Mesenchymal stem cell (in vitro differentiated cells and primary cell): ENCODE data around the gene G6PC3.

Experiments
- DNase-seq: peaks from one replicate; pipeline ENCODE4 v3.0.0-alpha.2; 2013
- H2AFZ ChIP-seq: one replicate; pipeline ENCODE4 v1.6.1; 2013; ENCODE audit warnings: low read depth, mild to moderate bottlenecking, control low read depth, inconsistent platforms, low read length, moderate library complexity
- H2AK5ac ChIP-seq: 2 replicates; pipeline ENCODE4 v1.6.1; 2013; ENCODE audit warnings: low read length, moderate library complexity, mild to moderate bottlenecking, inconsistent platforms; ENCODE audit not compliant: severe bottlenecking
- H2BK120ac ChIP-seq: one replicate; pipeline ENCODE4 v1.6.1; 2013; ENCODE audit warnings: low read depth, mild to moderate bottlenecking, inconsistent platforms, low read length, moderate library complexity
- H2BK12ac ChIP-seq, 2 experiments: one replicate each; pipeline ENCODE4 v1.6.1; 2013; ENCODE audit warnings: inconsistent platforms in 2 of 2, low read length in 2 of 2, mild to moderate bottlenecking in 2 of 2, moderate library complexity in 2 of 2, control low read depth in 1 of 2
- H2BK15ac ChIP-seq: one replicate; pipeline ENCODE4 v1.6.1; 2013; ENCODE audit warnings: mild to moderate bottlenecking, low read depth, inconsistent platforms; ENCODE audit not compliant: poor library complexity, severe bottlenecking
- H2BK5ac ChIP-seq: 2 replicates; pipeline ENCODE4 v1.6.1; 2013; ENCODE audit warnings: low read depth, mild to moderate bottlenecking, low read length, control low read depth, inconsistent platforms; ENCODE audit not compliant: poor library complexity, severe bottlenecking
- H3K14ac ChIP-seq, 2 experiments: one replicate each; pipeline ENCODE4 v1.6.1; 2013; ENCODE audit warnings: inconsistent platforms in 2 of 2, low read length in 2 of 2, control low read depth in 1 of 2, mild to moderate bottlenecking in 1 of 2, moderate library complexity in 1 of 2
- H3K18ac ChIP-seq, 2 experiments: one replicate each; pipeline ENCODE4 v1.6.1; 2013; ENCODE audit warnings: inconsistent platforms in 2 of 2, low read length in 2 of 2, control low read depth in 1 of 2, low read depth in 1 of 2, mild to moderate bottlenecking in 1 of 2
- H3K23ac ChIP-seq, 2 experiments: one replicate each; pipeline ENCODE4 v1.6.1; 2013; ENCODE audit warnings: inconsistent platforms in 2 of 2, low read length in 2 of 2, mild to moderate bottlenecking in 2 of 2, moderate library complexity in 2 of 2, control low read depth in 1 of 2
- H3K27ac ChIP-seq: 2 replicates; pipeline ENCODE4 v1.5.1; 2013; ENCODE audit warnings: mild to moderate bottlenecking, moderate library complexity, low read length, control low read depth, inconsistent platforms; ENCODE audit not compliant: poor library complexity, severe bottlenecking
- H3K27me3 ChIP-seq, 2 experiments: 2 replicates each; pipeline versions ENCODE4 v1.6.1 to v1.7.0; 2013; ENCODE audit warnings: low read length in 2 of 2, mild to moderate bottlenecking in 2 of 2, moderate library complexity in 2 of 2, control low read depth in 1 of 2, inconsistent platforms in 1 of 2; ENCODE audit not compliant: control insufficient read depth in 1 of 2, insufficient read depth in 1 of 2
- H3K36me3 ChIP-seq, 2 experiments: 2 replicates each; pipeline versions ENCODE4 v1.6.1 to v1.7.0; 2013; ENCODE audit warnings: low read length in 2 of 2, control low read depth in 1 of 2, inconsistent platforms in 1 of 2, low read depth in 1 of 2, mild to moderate bottlenecking in 1 of 2; ENCODE audit not compliant: insufficient read depth in 2 of 2, control insufficient read depth in 1 of 2
- H3K4ac ChIP-seq, 2 experiments: one replicate each; pipeline ENCODE4 v1.6.1; 2013; ENCODE audit warnings: inconsistent platforms in 2 of 2, low read length in 2 of 2, mild to moderate bottlenecking in 2 of 2, moderate library complexity in 2 of 2, control low read depth in 1 of 2, low read depth in 1 of 2
- H3K4me1 ChIP-seq: 2 replicates; pipeline ENCODE4 v1.6.1; 2013; ENCODE audit warnings: low read depth, low read length, control low read depth; ENCODE audit not compliant: control insufficient read depth, insufficient read depth
- H3K4me2 ChIP-seq: 2 replicates; pipeline ENCODE4 v1.6.1; 2013; ENCODE audit warnings: low read length, mild to moderate bottlenecking, inconsistent platforms; ENCODE audit not compliant: poor library complexity, severe bottlenecking
- H3K4me3 ChIP-seq, 2 experiments: 2 replicates each; pipeline versions ENCODE4 v1.5.1 to v1.7.0; 2013; ENCODE audit warnings: low read length in 2 of 2, mild to moderate bottlenecking in 2 of 2, control low read depth in 1 of 2, low read depth in 1 of 2; ENCODE audit not compliant: insufficient read depth in 1 of 2
- H3K79me1 ChIP-seq: replicated peaks from 2 replicates; pipeline ENCODE4 v1.6.1; 2013; ENCODE audit warnings: mild to moderate bottlenecking, control low read depth, low read length, inconsistent platforms; ENCODE audit not compliant: poor library complexity, severe bottlenecking
- H3K9ac ChIP-seq: 2 replicates; pipeline ENCODE4 v1.7.0; 2013; ENCODE audit warnings: mild to moderate bottlenecking, low read length, moderate library complexity
- H3K9me3 ChIP-seq: 2 replicates; pipeline ENCODE4 v1.7.0; 2013; ENCODE audit warnings: mild to moderate bottlenecking, low read length; ENCODE audit not compliant: control insufficient read depth
- H4K8ac ChIP-seq: one replicate; pipeline ENCODE4 v1.6.1; 2013; ENCODE audit warnings: inconsistent platforms, mild to moderate bottlenecking, low read length, moderate library complexity
- H4K91ac ChIP-seq: one replicate; pipeline ENCODE4 v1.6.1; 2013; ENCODE audit warnings: mild to moderate bottlenecking, low read length, inconsistent platforms
- WGBS: methylation state at CpG from one replicate; pipeline ENCODE4 v1.1.7; 2013; ENCODE audit warnings: mixed read lengths; 5-methylcytosine and 5-hydroxymethylcytosine counted together

G6PC3 gene

GRCh38 chr17:44110823-44111633 is 40.5 kb downstream of the G6PC3 start:
- 4% methylated on average over 25 of the region's 28 CpGs for WGBS
- Histone ChIP-seq H3K27me3 (no peaks in the 10 kb centered on the region), H2BK12ac (peak overlapping the region; percentile 87 to 96), H3K23ac (peak overlapping the region in 1 of 2 experiments; percentile 84), H3K79me1 (peaks cover 25% of the 10 kb centered on the region), H3K4me3 (peak overlapping the region in 1 of 2 experiments; percentile 80), H3K9ac (peak overlapping the region; percentile 80), H2BK15ac (peak overlapping the region; percentile 93), H3K4ac (peak overlapping the region; percentile 3 to 71), H4K91ac (peak overlapping the region; percentile 81), H2AFZ (no peak overlapping the region), H3K4me1 (peaks cover 46% of the 10 kb centered on the region), H3K18ac (peak overlapping the region; percentile 90 to 91), H3K27ac (peak overlapping the region; percentile 0), H3K9me3 (no peaks in the 10 kb centered on the region), H2BK5ac (no peak overlapping the region), H3K14ac (peak overlapping the region in 1 of 2 experiments; percentile 76), H2AK5ac (peak overlapping the region; percentile 67), H2BK120ac (peak overlapping the region; percentile 64), H3K36me3 (peaks cover 12 to 27% of the 10 kb centered on the region in 2 experiments), H4K8ac (peak overlapping the region; percentile 71), H3K4me2 (peak overlapping the region; percentile 18)
- DNase-seq, result peak; percentile 93

- Histone ChIP-seq H3K27ac (no peak overlapping the region), H3K14ac (peak overlapping the region in 1 of 2 experiments; percentile 44), H3K4me1 (peaks cover 46% of the 10 kb centered on the region), H2AK5ac (peak overlapping the region; percentile 67), H3K4me3 (no peak overlapping the region), H2BK15ac (no peak overlapping the region), H3K36me3 (peaks cover 14 to 34% of the 10 kb centered on the region in 2 experiments), H2BK12ac (peak overlapping the region; percentile 60 to 91), H2BK5ac (no peak overlapping the region), H2AFZ (no peak overlapping the region), H3K79me1 (peaks cover 23% of the 10 kb centered on the region), H3K4me2 (no peak overlapping the region), H3K23ac (no peak overlapping the region), H4K8ac (no peak overlapping the region), H3K9me3 (no peaks in the 10 kb centered on the region), H3K18ac (peak overlapping the region; percentile 6 to 69), H3K9ac (peak overlapping the region; percentile 18), H2BK120ac (peak overlapping the region; percentile 64), H3K4ac (peak overlapping the region in 1 of 2 experiments; percentile 24), H3K27me3 (no peaks in the 10 kb centered on the region), H4K91ac (no peak overlapping the region)
- 92% methylated on average over 3 of the region's 3 CpGs for WGBS
- no peak for DNase-seq
Measured at GRCh38 chr17:44111777-44112176, 41.2 kb downstream of the G6PC3 start.

- no peak overlapping the region for H2AK5ac ChIP-seq
- H3K18ac ChIP-seq, result no peak overlapping the region
- H3K4me3 ChIP-seq, result no peak overlapping the region
- H4K91ac ChIP-seq, result no peak overlapping the region
- H3K4me1 ChIP-seq, result peaks cover 43% of the 10 kb centered on the region
- peaks cover 18% of the 10 kb centered on the region for H3K79me1 ChIP-seq
- no peak for DNase-seq
- H3K4ac ChIP-seq, result no peak overlapping the region
- H2AFZ ChIP-seq, result no peak overlapping the region
- H3K23ac ChIP-seq, result no peak overlapping the region
- peak overlapping the region; percentile 82 for H2BK15ac ChIP-seq
- peak overlapping the region; percentile 24 for H2BK120ac ChIP-seq
- WGBS, result 95% methylated on average over 3 of the region's 4 CpGs
- H2BK5ac ChIP-seq, result no peak overlapping the region
- H3K4me2 ChIP-seq, result no peak overlapping the region
- H3K36me3 ChIP-seq, result peaks cover 19 to 42% of the 10 kb centered on the region in 2 experiments
- H3K9ac ChIP-seq, result peak overlapping the region; percentile 12
- no peaks in the 10 kb centered on the region for H3K27me3 ChIP-seq
- H3K14ac ChIP-seq, result no peak overlapping the region
- H4K8ac ChIP-seq, result no peak overlapping the region
- no peak overlapping the region for H3K27ac ChIP-seq
- peak overlapping the region; percentile 75 to 91 for H2BK12ac ChIP-seq
- H3K9me3 ChIP-seq, result no peaks in the 10 kb centered on the region
Measured at GRCh38 chr17:44112284-44113280, 42.0 kb downstream of the G6PC3 start.
